GM21423 (cell line): Measurements from ENCODE around the gene EYS.

Experiments used
- ATAC-seq: cut with Tn5 transposase; IDR thresholded peaks from one replicate; pipeline ENCODE4 v1.9.1; 2021; ENCODE audit warnings: mild to moderate bottlenecking, moderate library complexity; ENCODE audit not compliant: unreplicated experiment

Gene EYS

GRCh38 chr6:64874776-64875175 is 832.2 kb downstream of the EYS start:
- no peak for ATAC-seq

- ATAC-seq, result no peak
These were observed 834.4 kb downstream of the EYS start for GRCh38 chr6:64872633-64873032.

- ATAC-seq, result no peak
These were observed 845.9 kb downstream of the EYS start for GRCh38 chr6:64861039-64861651.

- no peak for ATAC-seq
These were observed 846.8 kb downstream of the EYS start for GRCh38 chr6:64860203-64860602.

GRCh38 chr6:64850121-64850520 is 856.9 kb downstream of the EYS start:
- no peak for ATAC-seq

GRCh38 chr6:64848467-64848866 is 858.6 kb downstream of the EYS start:
- ATAC-seq, result no peak

GRCh38 chr6:64847396-64847795 is 859.6 kb downstream of the EYS start:
- no peak for ATAC-seq

- ATAC-seq, result no peak
These were observed 868.3 kb downstream of the EYS start for GRCh38 chr6:64838726-64839125.

GRCh38 chr6:64831680-64832079 is 875.3 kb downstream of the EYS start:
- ATAC-seq, result no peak

GRCh38 chr6:64817525-64817924 is 889.5 kb downstream of the EYS start:
- no peak for ATAC-seq

- ATAC-seq, result no peak
These were observed 891.3 kb downstream of the EYS start for GRCh38 chr6:64815718-64816117.

GRCh38 chr6:64812138-64812537 is 894.9 kb downstream of the EYS start:
- ATAC-seq, result no peak

- ATAC-seq, result no peak
These were observed 895.9 kb downstream of the EYS start for GRCh38 chr6:64811119-64811518.

GRCh38 chr6:64807785-64808184 is 899.2 kb downstream of the EYS start:
- no peak for ATAC-seq

- ATAC-seq, result no peak
These were observed 903.4 kb downstream of the EYS start for GRCh38 chr6:64803470-64804166.

GRCh38 chr6:64792534-64792933 is 914.5 kb downstream of the EYS start:
- ATAC-seq, result no peak

GRCh38 chr6:64789476-64789875 is 917.5 kb downstream of the EYS start:
- ATAC-seq, result no peak

GRCh38 chr6:64786736-64787135 is 920.3 kb downstream of the EYS start:
- ATAC-seq, result no peak

- ATAC-seq, result no peak
These were observed 924.1 kb downstream of the EYS start for GRCh38 chr6:64782877-64783276.

- no peak for ATAC-seq
These were observed 928.9 kb downstream of the EYS start for GRCh38 chr6:64777941-64778785.

- ATAC-seq, result no peak
These were observed 930.7 kb downstream of the EYS start for GRCh38 chr6:64776359-64776758.

GRCh38 chr6:64774881-64775280 is 932.1 kb downstream of the EYS start:
- ATAC-seq, result no peak
